Right lobe of liver (tissue), 6 donors: ENCODE results near the gene LST1. TPM values are rescaled to one million over a fixed set of nuclear protein-coding genes. Genes with fewer than 3 reads are reported as not detected.

Experiments used
- ATAC-seq, 4 donors: fragments of 200-7000 bp; cut with Tn5 transposase; one replicate each; pipeline ENCODE4 v1.9.1; 2020; ENCODE audit warnings: mild to moderate bottlenecking in 4 of 4, moderate library complexity in 4 of 4
- DNase-seq, 3 donors: peaks; one replicate each; pipeline ENCODE4 v3.0.0-alpha.2; 2020
- H3K27ac ChIP-seq, 3 donors: fragments of 200-600 bp; one replicate each; pipeline ENCODE4 v1.8.0; 2022
- H3K27me3 ChIP-seq, 2 donors: fragments of 200-600 bp; one replicate each; pipeline ENCODE4 v1.8.0; 2022
- H3K36me3 ChIP-seq, 4 donors: fragments of 200-600 bp; sonication (generic) in 1 of 4; one replicate each; pipeline versions ENCODE4 v1.5.1 to v1.8.0; 2017 to 2022; ENCODE audit warnings: control low read depth in 1 of 4
- H3K4me1 ChIP-seq, 4 donors: fragments of 200-600 bp; sonication (generic) in 1 of 4; one replicate each; pipeline versions ENCODE4 v1.5.1 to v1.8.0; 2017 to 2022; ENCODE audit warnings: control low read depth in 1 of 4
- H3K4me3 ChIP-seq, 3 donors: fragments of 200-600 bp; one replicate each; pipeline ENCODE4 v1.8.0; 2022
- H3K9me3 ChIP-seq, 4 donors: fragments of 200-600 bp; sonication (generic) in 1 of 4; one replicate each; pipeline versions ENCODE4 v1.5.1 to v1.8.0; 2017 to 2022; ENCODE audit warnings: control low read depth in 1 of 4
- CTCF ChIP-seq, 4 donors: fragments of 200-600 bp in 3 of 4; fragments of 450-650 bp in 1 of 4; IDR thresholded peaks; one replicate each; pipeline versions ENCODE4 v1.5.1 to v1.8.0; 2016 to 2022; ENCODE audit warnings: antibody characterized with exemption in 4 of 4, mild to moderate bottlenecking in 2 of 4
- POLR2A ChIP-seq: fragments of 450-650 bp; IDR thresholded peaks from one replicate; pipeline ENCODE4 v1.6.1; 2017; ENCODE audit warnings: antibody characterized with exemption, mild to moderate bottlenecking
- WGBS: methylation state at CpG from one replicate; pipeline ENCODE4 v1.1.6; 2018; ENCODE audit warnings: low coverage, low lambda C conversion rate; ENCODE audit not compliant: insufficient coverage; ENCODE audit errors: missing lambda C conversion rate; 5-methylcytosine and 5-hydroxymethylcytosine counted together
- intact Hi-C, 2 donors: fragments of 100-400 bp; cut with DNase I; formaldehyde crosslinking; loops; one replicate each; pipeline versions ENCODE4 v1.11.2 to v1.14.1; 2022
- total RNA-seq, 6 experiments: library from RNA; depleted of rRNA in 2 of 6; stranded (reverse); fragments of >200 nt in 2 of 6; fragmentation: NEBNext Ultra II Directional in 3 of 6; extraction: Animal tissue kit (Norgen Biotek cat#: 25700) in 3 of 6; gene quantifications; one replicate each; pipeline versions ENCODE4 v1.1.0 to v1.2.4, GENCODE V29; 2016 to 2023
- donor health status: DM: no; HTN: yes; CAD: no.
- donor health status: DM: no; HTN: no; CAD: no.
- donor health status: DM: no; HTN: no; CAD: no.
- donor health status: DM: no; HTN: yes; CAD: no.
- donor health status: DM: no; HTN: yes; CAD: no.

Gene LST1
- total RNA-seq, 6 experiments from 2014 or later, result 1.5 to 21.5 (median 6.7) TPM

GRCh38 chr6:31576897-31577578 lies 9.0 kb upstream of the LST1 start:
- Histone ChIP-seq H3K27me3 (no peaks in the 10 kb centered on the region), H3K4me1 (no peaks in the 10 kb centered on the region), H3K4me3 (no peak overlapping the region), H3K27ac (no peak overlapping the region), H3K9me3 (no peaks in the 10 kb centered on the region), H3K36me3 (no peaks in the 10 kb centered on the region)
- TF ChIP-seq POLR2A (no peak), CTCF (IDR thresholded peaks at IDR 0.05) (no peak)
- intact Hi-C loops, result no loop called here
- ATAC-seq (no peak), DNase-seq (peak in 1 of 3 donors; percentile 48)
- WGBS, result 65% methylated on average over 7 of the region's 19 CpGs

GRCh38 chr6:31577579-31577966 lies 8.5 kb upstream of the LST1 start:
- Histone ChIP-seq H3K9me3 (no peaks in the 10 kb centered on the region), H3K4me1 (no peaks in the 10 kb centered on the region), H3K27ac (no peak overlapping the region), H3K27me3 (no peaks in the 10 kb centered on the region), H3K36me3 (no peaks in the 10 kb centered on the region), H3K4me3 (no peak overlapping the region)
- 84% methylated on average over 3 of the region's 3 CpGs for WGBS
- ATAC-seq (no peak), DNase-seq (no peak)
- intact Hi-C loops, result no loop called here
- TF ChIP-seq POLR2A (no peak), CTCF (IDR thresholded peaks at IDR 0.05) (no peak)

DNA sequence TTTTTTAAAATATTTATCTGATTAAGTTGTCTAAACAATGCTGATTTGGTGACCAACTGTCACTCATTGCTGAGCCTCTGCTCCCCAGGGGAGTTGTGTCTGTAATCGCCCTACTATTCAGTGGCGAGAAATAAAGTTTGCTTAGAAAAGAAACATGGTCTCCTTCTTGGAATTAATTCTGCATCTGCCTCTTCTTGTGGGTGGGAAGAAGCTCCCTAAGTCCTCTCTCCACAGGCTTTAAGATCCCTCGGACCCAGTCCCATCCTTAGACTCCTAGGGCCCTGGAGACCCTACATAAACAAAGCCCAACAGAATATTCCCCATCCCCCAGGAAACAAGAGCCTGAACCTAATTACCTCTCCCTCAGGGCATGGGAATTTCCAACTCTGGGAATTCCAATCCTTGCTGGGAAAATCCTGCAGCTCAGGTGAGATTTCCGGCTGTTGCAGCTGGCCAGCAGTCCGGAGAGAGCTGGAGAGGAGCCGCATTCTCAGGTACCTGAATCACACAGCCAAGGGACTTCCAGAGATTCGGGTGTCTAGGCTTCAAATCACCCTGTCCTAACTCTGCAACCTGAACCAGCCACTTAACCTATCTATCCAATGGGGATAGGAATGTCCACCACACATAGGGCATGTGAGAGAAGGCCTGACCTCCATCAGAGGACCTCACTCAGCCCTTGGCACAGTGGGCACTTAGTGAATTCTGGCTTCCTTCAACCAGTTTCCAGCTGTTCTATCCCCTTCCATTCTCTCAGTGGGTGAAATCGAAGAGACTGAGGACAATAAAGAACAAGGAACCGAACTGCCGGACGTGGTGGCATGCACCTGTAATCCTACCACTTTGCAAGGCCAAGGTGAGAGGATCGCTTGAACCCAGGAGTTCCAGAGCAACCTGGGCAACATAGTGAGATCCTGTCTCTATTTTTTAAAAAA lies 7.6 kb upstream of the LST1 start:
- H3K27ac ChIP-seq, result no peak overlapping the region
- no peaks in the 10 kb centered on the region for H3K27me3 ChIP-seq
- no peaks in the 10 kb centered on the region for H3K9me3 ChIP-seq
- ATAC-seq (no peak), DNase-seq (peak in 1 of 3 donors; percentile 25)
- WGBS, result 68% methylated on average over 12 of the region's 12 CpGs
- intact Hi-C loops, result no loop called here
- no peaks in the 10 kb centered on the region for H3K36me3 ChIP-seq
- H3K4me3 ChIP-seq, result no peak overlapping the region
- TF ChIP-seq CTCF (IDR thresholded peaks at IDR 0.05), result no peak
- no peak for TF ChIP-seq POLR2A
- H3K4me1 ChIP-seq, result no peaks in the 10 kb centered on the region

DNA sequence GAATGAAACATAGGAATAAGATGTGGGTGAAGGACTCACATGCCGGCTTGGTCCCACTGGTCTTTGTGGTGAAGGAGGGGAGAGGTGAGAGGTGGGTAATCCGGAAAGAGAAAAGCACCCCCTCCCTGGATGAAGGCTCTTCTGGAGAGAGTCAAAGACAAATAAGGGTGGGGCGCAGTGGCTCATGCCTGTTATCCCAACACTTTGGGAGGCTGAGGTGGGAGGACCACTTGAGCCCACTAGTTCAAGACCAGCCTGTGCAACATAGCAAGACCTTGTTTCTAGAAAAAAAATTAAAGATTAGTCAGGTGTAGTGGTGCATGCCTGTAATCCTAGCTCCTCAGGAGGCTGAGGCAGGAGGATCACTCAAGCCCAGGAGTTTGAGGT lies 7.0 kb upstream of the LST1 start:
- intact Hi-C loops, result no loop called here
- Histone ChIP-seq H3K9me3 (no peaks in the 10 kb centered on the region), H3K27ac (no peak overlapping the region)

More for the DNA sequence above, 7.0 kb upstream of the LST1 start:
- DNase-seq (peak in 1 of 3 donors; percentile 27), ATAC-seq (no peak)
- TF ChIP-seq POLR2A (no peak), CTCF (IDR thresholded peaks at IDR 0.05) (no peak)
- no peaks in the 10 kb centered on the region for H3K36me3 ChIP-seq
- 78% methylated on average over 3 of the region's 3 CpGs for WGBS
- no peak overlapping the region for H3K4me3 ChIP-seq
- H3K4me1 ChIP-seq, result no peaks in the 10 kb centered on the region
- H3K27me3 ChIP-seq, result no peaks in the 10 kb centered on the region
